Astrocyte of the spinal cord (primary cell): Measurements from ENCODE around the gene IL1RAPL2.
"Not testable (repeated sequence)": the region's sequence is repeated elsewhere in the genome, so short reads cannot be mapped to it uniquely, and the experiment has no call there.

Experiments used
- DNase-seq: peaks from one replicate; pipeline ENCODE4 v3.0.0; 2011; ENCODE audit warnings: low read depth, low spot score
- H3K4me3 ChIP-seq: 2 replicates; pipeline ENCODE4 v1.5.1; 2011; ENCODE audit warnings: low read depth, mild to moderate bottlenecking, low read length, moderate library complexity
- in situ Hi-C: cut with HindIII; loops from 2 replicates; pipeline ENCODE4 v1.10.0; 2017; ENCODE audit warnings: low sequenced_read_pairs
- TF ChIP-seq, protein P1 (sequence below): IDR thresholded peaks from 2 replicates; pipeline ENCODE4 v1.5.1; 2012; ENCODE audit warnings: low read depth, mild to moderate bottlenecking, low read length, inconsistent platforms

Gene IL1RAPL2

DNA sequence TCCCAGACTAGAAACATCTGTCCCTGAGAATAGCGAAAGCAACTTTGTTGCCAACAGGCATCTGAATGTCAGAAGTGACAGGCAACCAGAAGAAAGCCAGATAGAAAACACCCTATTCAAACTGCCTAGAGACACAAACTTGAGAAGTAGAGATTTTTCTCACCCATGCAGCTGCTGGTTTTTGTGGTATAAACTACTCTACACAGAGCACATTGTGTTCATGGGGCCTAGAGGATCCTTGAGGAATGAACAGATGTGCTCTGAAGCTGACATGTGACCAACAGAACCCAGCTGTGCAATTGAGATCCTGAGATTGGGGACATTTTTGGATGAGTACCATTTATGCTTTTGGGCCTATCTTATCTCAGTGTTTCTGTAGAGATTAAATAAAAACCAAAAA, 1192.8 kb downstream of the IL1RAPL2 start:
- H3K4me3 ChIP-seq = no peak overlapping the region
- in situ Hi-C loops = no loop called here
- TF ChIP-seq, protein P1, sequence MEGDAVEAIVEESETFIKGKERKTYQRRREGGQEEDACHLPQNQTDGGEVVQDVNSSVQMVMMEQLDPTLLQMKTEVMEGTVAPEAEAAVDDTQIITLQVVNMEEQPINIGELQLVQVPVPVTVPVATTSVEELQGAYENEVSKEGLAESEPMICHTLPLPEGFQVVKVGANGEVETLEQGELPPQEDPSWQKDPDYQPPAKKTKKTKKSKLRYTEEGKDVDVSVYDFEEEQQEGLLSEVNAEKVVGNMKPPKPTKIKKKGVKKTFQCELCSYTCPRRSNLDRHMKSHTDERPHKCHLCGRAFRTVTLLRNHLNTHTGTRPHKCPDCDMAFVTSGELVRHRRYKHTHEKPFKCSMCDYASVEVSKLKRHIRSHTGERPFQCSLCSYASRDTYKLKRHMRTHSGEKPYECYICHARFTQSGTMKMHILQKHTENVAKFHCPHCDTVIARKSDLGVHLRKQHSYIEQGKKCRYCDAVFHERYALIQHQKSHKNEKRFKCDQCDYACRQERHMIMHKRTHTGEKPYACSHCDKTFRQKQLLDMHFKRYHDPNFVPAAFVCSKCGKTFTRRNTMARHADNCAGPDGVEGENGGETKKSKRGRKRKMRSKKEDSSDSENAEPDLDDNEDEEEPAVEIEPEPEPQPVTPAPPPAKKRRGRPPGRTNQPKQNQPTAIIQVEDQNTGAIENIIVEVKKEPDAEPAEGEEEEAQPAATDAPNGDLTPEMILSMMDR = no peak
- DNase-seq = no peak

DNA sequence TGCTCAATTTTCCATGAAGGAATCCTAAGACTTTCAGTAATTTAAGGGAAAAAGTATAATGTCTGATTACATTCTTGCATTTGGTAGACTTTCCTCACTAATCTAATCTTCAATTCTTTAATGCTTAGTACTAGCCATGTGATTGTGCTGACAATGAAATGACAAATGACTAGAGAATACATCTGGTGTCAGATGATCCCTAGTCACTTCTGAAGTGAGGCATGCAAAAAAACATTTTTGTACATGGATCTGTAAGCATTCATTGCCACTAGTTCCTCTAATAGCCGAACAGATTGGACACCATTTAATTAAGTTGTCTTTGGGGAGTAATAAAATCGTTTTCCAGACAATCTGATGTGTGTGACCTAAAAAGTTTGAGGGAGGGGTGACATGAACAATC, 1193.6 kb downstream of the IL1RAPL2 start:
- TF ChIP-seq, protein P1 = no peak
- in situ Hi-C loops = no loop called here
- DNase-seq = no peak
- no peak overlapping the region for H3K4me3 ChIP-seq

DNA sequence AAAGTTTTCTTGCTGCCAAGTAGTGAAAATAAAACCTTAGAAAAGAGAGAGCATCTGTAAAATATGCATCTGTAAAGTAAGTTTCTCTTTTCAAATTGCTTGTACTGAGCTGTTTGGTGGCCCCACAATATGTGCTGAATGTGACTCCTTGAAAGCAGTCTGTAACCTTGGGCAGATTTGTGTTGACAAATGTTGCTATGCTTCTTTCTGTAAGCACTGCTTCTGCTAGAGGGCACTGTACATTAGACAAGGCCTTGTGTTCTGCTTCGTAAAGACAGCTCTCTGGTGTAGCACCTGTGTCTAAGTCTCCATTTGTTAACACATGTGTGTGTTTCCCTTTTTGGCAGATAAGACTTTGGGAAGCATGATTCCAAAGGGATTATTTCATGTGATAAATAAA, 1199.7 kb downstream of the IL1RAPL2 start:
- H3K4me3 ChIP-seq = no peak overlapping the region
- in situ Hi-C loops = no loop called here
- TF ChIP-seq, protein P1 = no peak
- no peak for DNase-seq

DNA sequence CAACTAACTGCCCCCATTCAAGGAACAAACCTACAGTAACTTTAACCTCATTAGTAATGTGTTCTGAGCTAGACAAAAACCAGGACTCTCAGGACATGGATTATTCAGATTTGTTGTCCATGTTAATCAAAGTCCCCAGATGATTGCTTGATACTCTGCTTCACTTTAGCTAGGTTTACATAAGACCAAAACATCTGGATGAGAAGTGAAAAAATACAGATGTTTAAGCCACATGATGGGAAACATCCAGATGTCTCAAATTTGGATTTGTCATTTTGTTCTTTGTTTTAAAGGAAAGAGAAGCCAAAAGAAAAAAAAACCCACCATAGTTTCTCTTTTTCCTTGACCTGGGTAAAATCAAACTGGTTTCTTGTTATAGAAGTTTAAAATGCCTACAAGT, 1207.8 kb downstream of the IL1RAPL2 start:
- TF ChIP-seq, protein P1 = no peak
- no peak overlapping the region for H3K4me3 ChIP-seq
- DNase-seq = no peak
- in situ Hi-C loops = no loop called here

DNA sequence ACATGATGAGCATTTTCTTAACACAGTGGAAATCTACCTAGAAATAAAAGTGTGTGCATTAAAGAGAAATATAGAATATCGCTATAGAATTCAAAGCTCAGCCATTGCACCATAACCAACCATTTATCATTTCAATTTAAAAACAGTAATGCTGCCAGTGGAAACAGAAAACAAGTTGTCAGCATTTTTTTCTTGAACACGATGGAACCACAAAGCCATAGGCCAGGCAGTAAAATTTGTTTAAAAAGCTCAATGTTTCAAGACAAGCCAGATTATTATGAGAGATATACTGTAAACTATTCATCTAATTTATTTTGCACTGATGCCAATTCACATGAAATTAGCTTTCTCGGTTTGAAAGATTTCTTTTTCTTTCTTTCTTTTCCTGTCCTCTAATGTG, 1209.7 kb downstream of the IL1RAPL2 start:
- TF ChIP-seq, protein P1 = no peak
- no peak for DNase-seq
- in situ Hi-C loops = no loop called here
- no peak overlapping the region for H3K4me3 ChIP-seq

DNA sequence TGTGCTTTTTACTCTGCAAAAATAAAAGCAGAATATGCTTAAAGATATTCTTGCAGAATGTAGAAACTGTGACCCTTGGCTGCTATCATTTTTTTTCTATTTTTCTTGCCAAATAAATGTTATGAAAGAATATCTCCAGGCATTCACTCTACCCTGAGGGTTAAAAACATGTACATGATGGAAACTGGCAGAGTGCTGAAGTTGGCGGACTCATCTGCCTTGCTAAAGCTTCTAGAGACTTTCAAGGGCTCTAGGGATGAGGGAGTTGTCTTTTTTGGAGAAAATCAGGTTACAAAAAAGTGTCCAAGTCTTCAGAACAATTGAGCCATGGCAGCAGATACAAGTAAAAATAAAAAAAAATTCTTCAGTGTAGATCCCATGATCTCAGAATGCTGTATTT, 1215.8 kb downstream of the IL1RAPL2 start:
- TF ChIP-seq, protein P1 = no peak
- in situ Hi-C loops = no loop called here

DNA sequence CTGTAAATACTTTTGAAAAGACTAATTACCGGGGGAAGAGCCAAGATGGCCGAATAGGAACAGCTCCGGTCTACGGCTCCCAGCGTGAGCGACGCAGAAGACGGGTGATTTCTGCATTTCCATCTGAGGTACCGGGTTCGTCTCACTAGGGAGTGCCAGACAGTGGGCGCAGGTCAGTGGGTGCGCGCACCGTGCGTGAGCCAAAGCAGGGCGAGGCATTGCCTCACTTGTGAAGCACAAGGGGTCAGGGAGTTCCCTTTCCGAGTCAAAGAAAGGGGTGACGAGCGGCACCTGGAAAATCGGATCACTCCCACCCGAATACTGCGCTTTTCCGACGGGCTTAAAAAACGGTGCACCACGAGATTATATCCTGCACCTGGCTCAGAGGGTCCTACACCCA, 1230.9 kb downstream of the IL1RAPL2 start:
- H3K4me3 ChIP-seq, in situ Hi-C loops, DNase-seq: not testable (repeated sequence)

More for the DNA sequence above, 1215.8 kb downstream of the IL1RAPL2 start:
- H3K4me3 ChIP-seq = no peak overlapping the region
- no peak for DNase-seq
